MCF 10A (cell line): ENCODE data around the gene CCDC137. TPM values are rescaled to one million over a fixed set of nuclear protein-coding genes. Genes with fewer than 3 reads are reported as not detected.

Experiments used
- BruUV-seq: library from RNA; stranded (reverse); fragments of 400-500 nt; replicated peaks from 2 replicates; lab custom pipeline; 2021; lab: Mats Ljungman, UMichigan
- CTCF ChIA-PET: fragments of 300-600 bp; sonication (Branson Sonifier 250); formaldehyde crosslinking; extraction: SDS; loops from one replicate; lab custom pipeline; 2021; ENCODE audit warnings: antibody characterized with exemption, inconsistent platforms; lab: Yijun Ruan, JAX
- POLR2A ChIA-PET: fragments of 300-600, 350-650 bp; sonication (Branson Sonifier 250); formaldehyde crosslinking; extraction: SDS; loops from one replicate; lab custom pipeline; 2020; ENCODE audit warnings: antibody characterized with exemption, inconsistent platforms; lab: Yijun Ruan, JAX
- DNase-seq: peaks from one replicate; pipeline ENCODE4 v3.0.0-alpha.2; 2018; ENCODE audit not compliant: unreplicated experiment
- H3K27ac Mint-ChIP-seq: one replicate; pipeline ENCODE4 v1.8.0; 2022; ENCODE audit warnings: mild to moderate bottlenecking, low read depth, mixed read lengths; ENCODE audit not compliant: unreplicated experiment
- H3K27me3 Mint-ChIP-seq: one replicate; pipeline ENCODE4 v1.8.0; 2022; ENCODE audit warnings: mixed read lengths; ENCODE audit not compliant: insufficient read depth, unreplicated experiment
- H3K36me3 Mint-ChIP-seq: one replicate; pipeline ENCODE4 v1.8.0; 2022; ENCODE audit warnings: mild to moderate bottlenecking, moderate library complexity, mixed read lengths; ENCODE audit not compliant: insufficient read depth, unreplicated experiment
- H3K4me1 Mint-ChIP-seq: one replicate; pipeline ENCODE4 v1.8.0; 2022; ENCODE audit warnings: mixed read lengths; ENCODE audit not compliant: insufficient read depth, unreplicated experiment
- H3K4me3 Mint-ChIP-seq: one replicate; pipeline ENCODE4 v1.8.0; 2022; ENCODE audit warnings: mild to moderate bottlenecking, moderate library complexity, mixed read lengths; ENCODE audit not compliant: unreplicated experiment
- H3K9me3 Mint-ChIP-seq: one replicate; pipeline ENCODE4 v1.8.0; 2022; ENCODE audit warnings: mixed read lengths; ENCODE audit not compliant: unreplicated experiment
- intact Hi-C: fragments of 100-400 bp; cut with micrococcal nuclease; formaldehyde crosslinking; loops from 2 replicates; pipeline ENCODE4 v1.14.1; 2022
- total RNA-seq: library from RNA; stranded (reverse); gene quantifications from 2 replicates; pipeline ENCODE4 v1.2.3, GENCODE V29; 2022
- TF ChIP-seq, protein P1 (sequence below): fragments of 200-600 bp; IDR thresholded peaks from one replicate; pipeline ENCODE4 v1.8.0; 2022; ENCODE audit warnings: antibody characterized with exemption, mild to moderate bottlenecking; ENCODE audit not compliant: unreplicated experiment

CCDC137 gene
- total RNA-seq, 1 experiment from 2014 or later = 27.1 TPM

DNA sequence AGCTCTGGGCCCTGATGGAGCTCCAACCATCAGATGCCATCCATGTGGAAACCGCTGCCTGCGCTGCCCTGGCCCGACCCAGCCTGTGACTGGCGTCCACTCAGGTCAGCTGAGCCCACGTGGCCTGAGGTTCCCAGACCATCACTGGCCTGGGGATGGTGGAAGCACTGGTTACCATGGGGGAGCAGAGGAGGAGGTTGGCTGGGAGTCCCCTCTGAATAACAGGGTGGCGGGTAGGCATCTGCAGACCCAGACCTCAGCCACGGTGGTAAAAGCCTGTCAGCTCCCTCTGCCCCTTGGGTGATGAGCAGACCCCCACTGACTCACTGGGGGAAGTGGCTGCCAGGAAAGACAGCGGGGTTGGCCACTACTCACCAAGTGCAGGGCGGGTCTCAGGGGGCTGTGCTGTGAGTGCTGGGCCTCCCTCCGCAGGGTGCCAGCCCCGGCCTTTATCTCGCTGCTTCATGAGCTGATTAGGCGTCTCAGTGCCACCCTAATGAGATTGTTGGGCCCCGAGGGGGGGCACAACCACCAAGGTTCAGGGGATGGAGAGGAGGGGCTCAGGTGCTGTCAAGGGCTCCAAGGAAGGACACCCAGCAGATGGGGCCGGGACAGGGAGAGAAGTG, 10.3 kb upstream of the CCDC137 start, which contains the start of gene PDE6G:
TSS of gene PDE6G (minus strand) at position 425 of the 626 bp plus-strand sequence. CDS start 3,237 bp downstream, outside the sequence.
- TF ChIP-seq, protein P1, sequence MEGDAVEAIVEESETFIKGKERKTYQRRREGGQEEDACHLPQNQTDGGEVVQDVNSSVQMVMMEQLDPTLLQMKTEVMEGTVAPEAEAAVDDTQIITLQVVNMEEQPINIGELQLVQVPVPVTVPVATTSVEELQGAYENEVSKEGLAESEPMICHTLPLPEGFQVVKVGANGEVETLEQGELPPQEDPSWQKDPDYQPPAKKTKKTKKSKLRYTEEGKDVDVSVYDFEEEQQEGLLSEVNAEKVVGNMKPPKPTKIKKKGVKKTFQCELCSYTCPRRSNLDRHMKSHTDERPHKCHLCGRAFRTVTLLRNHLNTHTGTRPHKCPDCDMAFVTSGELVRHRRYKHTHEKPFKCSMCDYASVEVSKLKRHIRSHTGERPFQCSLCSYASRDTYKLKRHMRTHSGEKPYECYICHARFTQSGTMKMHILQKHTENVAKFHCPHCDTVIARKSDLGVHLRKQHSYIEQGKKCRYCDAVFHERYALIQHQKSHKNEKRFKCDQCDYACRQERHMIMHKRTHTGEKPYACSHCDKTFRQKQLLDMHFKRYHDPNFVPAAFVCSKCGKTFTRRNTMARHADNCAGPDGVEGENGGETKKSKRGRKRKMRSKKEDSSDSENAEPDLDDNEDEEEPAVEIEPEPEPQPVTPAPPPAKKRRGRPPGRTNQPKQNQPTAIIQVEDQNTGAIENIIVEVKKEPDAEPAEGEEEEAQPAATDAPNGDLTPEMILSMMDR = no peak
- H3K4me1 Mint-ChIP-seq = peaks cover 7% of the 10 kb centered on the region
- intact Hi-C loops = no loop called here
- no peaks in the 10 kb centered on the region for H3K9me3 Mint-ChIP-seq
- ChIA-PET POLR2A (interaction anchor here (1.1 kb wide), 2 partner anchors 9 to 10 kb away, joined by 3 read pairs; no protein-coding TSS in a partner anchor), CTCF (interaction anchor here (0.8 kb wide), 1 partner anchor 9 kb away, joined by 3 read pairs; no protein-coding TSS in a partner anchor)
- no peaks in the 10 kb centered on the region for H3K27me3 Mint-ChIP-seq
- H3K36me3 Mint-ChIP-seq = no peaks in the 10 kb centered on the region
- no peak within 1 kb of the TSS for H3K4me3 Mint-ChIP-seq
- H3K27ac Mint-ChIP-seq = no peak within 1 kb of the TSS
- DNase-seq = no peak
- no TSS peak for BruUV-seq

DNA sequence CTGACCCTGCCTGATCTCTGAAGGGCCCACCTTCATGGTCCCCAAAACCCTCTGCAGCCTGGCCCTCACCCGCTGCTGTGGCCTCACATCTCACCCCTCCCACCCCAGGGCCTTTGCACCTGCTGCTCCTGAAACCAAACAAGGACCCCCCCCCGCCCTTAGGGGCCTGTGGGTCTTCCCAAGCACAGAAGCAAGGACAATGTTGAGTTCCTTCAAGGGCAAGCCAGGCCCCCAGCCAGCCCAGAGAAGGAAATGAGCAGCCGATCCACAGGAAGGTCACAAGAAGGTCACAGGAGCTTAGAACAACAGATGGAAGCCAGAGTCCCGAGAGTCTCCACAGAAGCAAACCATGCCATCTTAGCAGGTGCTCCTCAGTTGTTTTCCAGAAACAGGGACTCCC, 9.7 kb upstream of the CCDC137 start:
- ChIA-PET CTCF (interaction anchor here (0.8 kb wide), 1 partner anchor 9 kb away, joined by 3 read pairs; no protein-coding TSS in a partner anchor), POLR2A (no interaction called here)
- no peak overlapping the region for H3K4me3 Mint-ChIP-seq
- intact Hi-C loops = no loop called here
- H3K36me3 Mint-ChIP-seq = no peaks in the 10 kb centered on the region
- peaks cover 3% of the 10 kb centered on the region for H3K4me1 Mint-ChIP-seq
- no TSS peak for BruUV-seq
- H3K9me3 Mint-ChIP-seq = no peaks in the 10 kb centered on the region
- DNase-seq = no peak
- H3K27me3 Mint-ChIP-seq = no peaks in the 10 kb centered on the region
- no peak overlapping the region for H3K27ac Mint-ChIP-seq
- TF ChIP-seq, protein P1 = no peak

DNA sequence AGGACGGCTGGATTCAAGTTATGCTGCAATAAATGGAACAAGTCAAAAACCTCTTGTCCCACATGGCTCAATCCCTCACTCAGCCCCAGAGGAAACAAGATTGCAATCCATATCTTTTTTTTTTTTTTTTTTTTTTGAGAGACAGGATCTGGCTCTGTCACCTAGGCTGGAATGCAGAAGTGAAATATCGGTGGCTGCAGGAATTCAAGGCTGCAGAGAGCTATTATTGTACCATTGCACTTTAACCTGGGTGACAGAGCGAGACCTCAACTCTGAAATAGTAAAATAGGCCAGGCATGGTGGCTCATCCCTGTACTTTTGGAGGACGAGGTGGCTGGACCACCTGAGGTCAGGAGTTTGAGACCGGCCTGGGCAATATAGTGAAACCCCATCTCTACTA, 7.5 kb upstream of the CCDC137 start:
- intact Hi-C loops = no loop called here
- TF ChIP-seq, protein P1 = no peak
- H3K9me3 Mint-ChIP-seq = no peaks in the 10 kb centered on the region
- no peak for DNase-seq
- H3K36me3 Mint-ChIP-seq = peaks cover 3% of the 10 kb centered on the region
- no peak overlapping the region for H3K27ac Mint-ChIP-seq
- H3K4me3 Mint-ChIP-seq = no peak overlapping the region
- no peaks in the 10 kb centered on the region for H3K27me3 Mint-ChIP-seq
- ChIA-PET POLR2A (no interaction called here), CTCF (interaction anchor here (0.6 kb wide), 1 partner anchor 46 kb away, joined by 3 read pairs; no protein-coding TSS in a partner anchor)
- BruUV-seq = no TSS peak
- H3K4me1 Mint-ChIP-seq = no peaks in the 10 kb centered on the region

DNA sequence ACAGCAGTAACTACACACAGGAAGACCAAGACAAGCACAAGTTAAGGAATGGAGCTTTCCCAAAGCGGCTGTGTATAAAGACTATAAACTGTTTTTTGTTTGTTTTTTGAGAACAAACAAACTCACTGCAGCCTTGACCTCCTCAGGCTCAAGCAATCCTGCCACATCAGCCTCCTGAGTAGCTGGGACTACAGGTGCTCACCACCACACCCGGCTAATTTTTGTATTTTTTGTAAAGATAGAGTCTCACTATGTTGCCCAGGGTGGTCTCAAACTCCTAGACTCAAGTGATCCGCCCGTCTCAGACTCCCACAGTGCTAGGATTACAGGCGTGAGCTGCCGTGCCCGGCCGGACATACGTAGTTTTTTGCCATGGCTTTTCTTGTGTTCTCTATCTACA, 6.1 kb upstream of the CCDC137 start:
- intact Hi-C loops = no loop called here
- Mint-ChIP-seq H3K36me3 (peaks cover 15% of the 10 kb centered on the region), H3K4me3 (no peak overlapping the region), H3K4me1 (no peaks in the 10 kb centered on the region), H3K27me3 (no peaks in the 10 kb centered on the region), H3K27ac (no peak overlapping the region), H3K9me3 (no peaks in the 10 kb centered on the region)
- BruUV-seq = no TSS peak
- ChIA-PET POLR2A (interaction anchor here (0.6 to 0.7 kb wide), 2 partner anchors 13 to 18 kb away, joined by 3 read pairs; no protein-coding TSS in a partner anchor), CTCF (interaction anchor here (0.5 to 1.0 kb wide), 2 partner anchors 18 to 24 kb away, joined by 3 read pairs; no protein-coding TSS in a partner anchor)
- TF ChIP-seq, protein P1 = no peak
- DNase-seq = no peak
